GM18951 (cell line): ENCODE data around the gene CCDC138.

Source experiments
- POLR2A ChIP-seq: IDR thresholded peaks from 4 replicates; pipeline ENCODE4 v1.6.1; 2011; ENCODE audit warnings: mild to moderate bottlenecking; ENCODE audit not compliant: insufficient read length, insufficient read depth; ENCODE audit errors: extremely low read depth
- in situ Hi-C: fragments of 300-500 bp; cut with MboI; formaldehyde crosslinking; loops from one replicate; pipeline ENCODE4 v1.12.0; 2022; ENCODE audit warnings: low sequenced_read_pairs, mixed read lengths, inconsistent platforms; ENCODE audit not compliant: unreplicated experiment

The CCDC138 gene

GRCh38 chr2:108921096-108922030 is 134.8 kb downstream of the CCDC138 start:
- TF ChIP-seq POLR2A = no peak
- in situ Hi-C loops = no loop called here

- TF ChIP-seq POLR2A = no peak
- in situ Hi-C loops = no loop called here
These were observed 135.8 kb downstream of the CCDC138 start for GRCh38 chr2:108922141-108922915.

GRCh38 chr2:108923019-108923700 is 136.6 kb downstream of the CCDC138 start:
- no peak for TF ChIP-seq POLR2A
- in situ Hi-C loops = no loop called here

GRCh38 chr2:108923736-108924579 is 137.4 kb downstream of the CCDC138 start:
- no peak for TF ChIP-seq POLR2A
- in situ Hi-C loops = no loop called here

- in situ Hi-C loops = no loop called here
- no peak for TF ChIP-seq POLR2A
These were observed 138.1 kb downstream of the CCDC138 start for GRCh38 chr2:108924580-108925251.

- TF ChIP-seq POLR2A = no peak
- in situ Hi-C loops = no loop called here
These were observed 138.7 kb downstream of the CCDC138 start for GRCh38 chr2:108925286-108925685.

GRCh38 chr2:108925735-108926134 is 139.2 kb downstream of the CCDC138 start:
- TF ChIP-seq POLR2A = no peak
- in situ Hi-C loops = no loop called here
